Cardiac fibroblast (primary cell): ENCODE measurements around the gene TRPV2.
A peak's percentile ranks its signal among the peaks of the same experiment; 100 is the strongest.

Source experiments
- DNase-seq, 2 donors: peaks; one replicate each; pipeline versions ENCODE4 v3.0.0 to v3.0.0-alpha.2; 2010; ENCODE audit warnings: low read depth in 2 of 2
- H3K4me3 ChIP-seq, 2 donors: replicated peaks in 1 of 2; 1 replicate in 1 of 2; 2 replicates in 1 of 2; pipeline ENCODE4 v1.5.1; 2011; ENCODE audit warnings: low read depth in 2 of 2, low read length in 2 of 2, mild to moderate bottlenecking in 2 of 2, moderate library complexity in 1 of 2
- CTCF ChIP-seq: IDR thresholded peaks from one replicate; pipeline ENCODE4 v1.5.1; 2011; ENCODE audit warnings: low read depth, mild to moderate bottlenecking, low read length, inconsistent platforms

Gene TRPV2

GRCh38 chr17:16430650-16431049, 15.3 kb downstream of the TRPV2 start:
- no peak for DNase-seq
- no peak for TF ChIP-seq CTCF
- no peak overlapping the region for H3K4me3 ChIP-seq

- no peak overlapping the region for H3K4me3 ChIP-seq
- no peak for TF ChIP-seq CTCF
- no peak for DNase-seq
Measured at GRCh38 chr17:16432017-16432416, 16.6 kb downstream of the TRPV2 start.

GRCh38 chr17:16433514-16433913, 18.1 kb downstream of the TRPV2 start:
- H3K4me3 ChIP-seq: no peak overlapping the region
- TF ChIP-seq CTCF: no peak
- DNase-seq: no peak

GRCh38 chr17:16434662-16435061, 19.3 kb downstream of the TRPV2 start:
- no peak for DNase-seq
- no peak overlapping the region for H3K4me3 ChIP-seq
- no peak for TF ChIP-seq CTCF

- H3K4me3 ChIP-seq: no peak overlapping the region
- no peak for DNase-seq
- TF ChIP-seq CTCF: no peak
Measured at GRCh38 chr17:16435925-16436886, 20.8 kb downstream of the TRPV2 start.

GRCh38 chr17:16437083-16437482, 21.7 kb downstream of the TRPV2 start:
- no peak overlapping the region for H3K4me3 ChIP-seq
- TF ChIP-seq CTCF: no peak
- no peak for DNase-seq

- peak overlapping the region; percentile 33 to 84 for H3K4me3 ChIP-seq
- TF ChIP-seq CTCF: no peak
- DNase-seq: no peak
Measured at GRCh38 chr17:16438173-16438556, 22.8 kb downstream of the TRPV2 start.
